ENCODE measurements around the gene XIAP. TPM values are rescaled to one million over a fixed set of nuclear protein-coding genes. Genes with fewer than 3 reads are reported as not detected.

Gene XIAP

GRCh38 chrX:123962006-123962467, 102.2 kb downstream of the XIAP start:
- Histone ChIP-seq H2BK120ac (ENCODE audit: low read depth, low read length) (peak overlapping the region; percentile 82), H3K4me1 (ENCODE audit: control insufficient read depth, low read depth, low read length) (no peaks in the 10 kb centered on the region), H3K18ac (ENCODE audit: low read length) (peak overlapping the region; percentile 98), H3K4ac (ENCODE audit: low read depth, low read length) (peak overlapping the region; percentile 94), H3K79me1 (ENCODE audit: low read length) (no peaks in the 10 kb centered on the region), H2BK5ac (ENCODE audit: low read length) (peak overlapping the region; percentile 4), H3K4me3 (ENCODE audit: low read length) (peak overlapping the region; percentile 67), H3K23ac (ENCODE audit: low read length) (no peak overlapping the region), H3K27ac (ENCODE audit: low read depth, low read length) (peak overlapping the region; percentile 90), H2BK15ac (replicated peaks; ENCODE audit: low read depth) (no peak overlapping the region), H3K27me3 (ENCODE audit: insufficient read depth, low read length, poor library complexity) (no peaks in the 10 kb centered on the region), H4K5ac (ENCODE audit: low read length) (no peak overlapping the region), H2AK5ac (ENCODE audit: low read length) (no peak overlapping the region), H3K56ac (ENCODE audit: low read length) (peak overlapping the region; percentile 83), H3K79me2 (ENCODE audit: control insufficient read depth, insufficient read depth, low read length) (peaks cover 38% of the 10 kb centered on the region), H3K9ac (ENCODE audit: low read length) (peak overlapping the region; percentile 89), H4K8ac (ENCODE audit: low read depth, low read length) (no peak overlapping the region), H3K4me2 (ENCODE audit: low read length) (peak overlapping the region; percentile 13), H3K36me3 (ENCODE audit: control insufficient read depth, insufficient read depth, low read length) (no peaks in the 10 kb centered on the region)
- no peak for DNase-seq
- WGBS (ENCODE audit: extremely low coverage, insufficient coverage, low lambda C conversion rate) = no CpG with 5 or more reads among the region's 23 CpGs

DNA sequence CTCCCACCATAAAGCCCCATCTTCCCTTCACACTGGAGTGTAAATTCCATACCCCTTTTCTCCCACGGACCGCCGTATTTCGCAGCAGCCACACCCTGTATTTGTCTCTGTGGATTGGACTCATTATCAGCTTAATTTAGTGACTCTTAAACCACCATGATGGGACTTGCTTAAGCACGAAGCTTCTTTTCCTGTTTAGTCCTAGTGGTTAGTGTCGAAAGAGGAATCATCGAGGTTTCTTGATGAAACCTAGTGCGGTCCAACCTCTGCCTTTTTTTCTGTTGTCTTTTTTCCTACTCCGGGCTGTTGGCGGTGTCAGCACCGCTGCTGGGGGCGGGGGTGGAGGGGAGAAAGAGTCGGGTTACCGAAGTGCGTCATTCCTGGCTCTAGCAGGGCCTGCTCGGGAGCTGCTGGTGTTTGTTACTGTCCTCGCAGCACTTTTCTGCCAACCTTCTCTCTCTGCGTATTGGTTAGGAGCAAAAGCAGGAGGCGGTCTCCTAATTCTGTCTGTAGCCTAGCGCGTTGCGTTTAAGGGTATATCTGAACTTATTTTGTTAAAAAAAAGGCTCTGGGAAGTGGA, 103.0 kb downstream of the XIAP start:
- peak overlapping the region; percentile 67 for H3K4me3 ChIP-seq (ENCODE audit: low read length)
- H3K4me2 ChIP-seq (ENCODE audit: low read length) = peak overlapping the region; percentile 42
- no peak overlapping the region for H3K18ac ChIP-seq (ENCODE audit: low read length)
- H2BK5ac ChIP-seq (ENCODE audit: low read length) = no peak overlapping the region
- H3K56ac ChIP-seq (ENCODE audit: low read length) = peak overlapping the region; percentile 92
- H2BK15ac ChIP-seq (replicated peaks; ENCODE audit: low read depth) = no peak overlapping the region
- H3K9ac ChIP-seq (ENCODE audit: low read length) = peak overlapping the region; percentile 89
- peak; percentile 96 for DNase-seq
- no peaks in the 10 kb centered on the region for H3K27me3 ChIP-seq (ENCODE audit: insufficient read depth, low read length, poor library complexity)
- H3K36me3 ChIP-seq (ENCODE audit: control insufficient read depth, insufficient read depth, low read length) = no peaks in the 10 kb centered on the region
- peaks cover 44% of the 10 kb centered on the region for H3K79me2 ChIP-seq (ENCODE audit: control insufficient read depth, insufficient read depth, low read length)
- H3K27ac ChIP-seq (ENCODE audit: low read depth, low read length) = peak overlapping the region; percentile 75
- H4K5ac ChIP-seq (ENCODE audit: low read length) = no peak overlapping the region
- H3K79me1 ChIP-seq (ENCODE audit: low read length) = no peaks in the 10 kb centered on the region
- H4K8ac ChIP-seq (ENCODE audit: low read depth, low read length) = no peak overlapping the region
- H2BK120ac ChIP-seq (ENCODE audit: low read depth, low read length) = no peak overlapping the region
- H2AK5ac ChIP-seq (ENCODE audit: low read length) = no peak overlapping the region
- no CpG with 5 or more reads among the region's 22 CpGs for WGBS (ENCODE audit: extremely low coverage, insufficient coverage, low lambda C conversion rate)
- H3K4me1 ChIP-seq (ENCODE audit: control insufficient read depth, low read depth, low read length) = no peaks in the 10 kb centered on the region
- H3K4ac ChIP-seq (ENCODE audit: low read depth, low read length) = no peak overlapping the region
- H3K23ac ChIP-seq (ENCODE audit: low read length) = no peak overlapping the region

Small RNA genes lying within 50 kb of the gene (small RNA-seq; reads per million reads assigned to genes)
- gene RF00019 (ENCODE audit: insufficient read depth) = not detected
- not detected for gene RN7SL190P (ENCODE audit: insufficient read depth)
- gene RNU6-122P (ENCODE audit: insufficient read depth) = not detected
